Astrocyte (in vitro differentiated cells and primary cell): ENCODE measurements around the gene CDRT4. TPM values are rescaled to one million over a fixed set of nuclear protein-coding genes. Genes with fewer than 3 reads are reported as not detected.

ENCODE experiments used
- DNase-seq: peaks from one replicate; pipeline ENCODE4 v3.0.0-alpha.2; 2010; ENCODE audit warnings: low read depth
- FAIRE-seq: peaks from 2 replicates; lab custom pipeline; 2011; peaks lifted over from hg19 to GRCh38; lab: Jason Lieb, UNC
- H2AFZ ChIP-seq: 2 replicates; pipeline ENCODE4 v1.6.0; 2012; ENCODE audit warnings: low read depth, low read length, inconsistent platforms
- H3K27ac ChIP-seq: 2 replicates; pipeline ENCODE4 v1.5.1; 2011; ENCODE audit warnings: low read depth, low read length, inconsistent platforms
- H3K27me3 ChIP-seq: 2 replicates; pipeline ENCODE4 v1.6.0; 2011; ENCODE audit warnings: low read length, inconsistent platforms; ENCODE audit not compliant: insufficient read depth
- H3K36me3 ChIP-seq: 2 replicates; pipeline ENCODE4 v1.5.1; 2011; ENCODE audit warnings: low read length, inconsistent platforms; ENCODE audit not compliant: insufficient read depth
- H3K4me1 ChIP-seq: 2 replicates; pipeline ENCODE4 v1.5.1; 2011; ENCODE audit warnings: low read length, inconsistent platforms; ENCODE audit not compliant: insufficient read depth
- H3K4me2 ChIP-seq: 2 replicates; pipeline ENCODE4 v1.6.0; 2012; ENCODE audit warnings: low read length, inconsistent platforms
- H3K4me3 ChIP-seq: 2 replicates; pipeline ENCODE4 v1.5.1; 2011; ENCODE audit warnings: low read depth, mild to moderate bottlenecking, low read length, inconsistent platforms; ENCODE audit not compliant: insufficient read depth
- H3K79me2 ChIP-seq: 2 replicates; pipeline ENCODE4 v1.6.0; 2012; ENCODE audit warnings: mild to moderate bottlenecking, low read length, inconsistent platforms; ENCODE audit not compliant: insufficient read depth
- H3K9ac ChIP-seq: 2 replicates; pipeline ENCODE4 v1.6.0; 2012; ENCODE audit warnings: mild to moderate bottlenecking, low read length, inconsistent platforms
- H3K9me3 ChIP-seq: 2 replicates; pipeline ENCODE4 v1.5.1; 2012; ENCODE audit warnings: low read depth, mild to moderate bottlenecking, low read length, inconsistent platforms; ENCODE audit not compliant: insufficient read depth
- H4K20me1 ChIP-seq: 2 replicates; pipeline ENCODE4 v1.6.0; 2012; ENCODE audit warnings: low read length, inconsistent platforms; ENCODE audit not compliant: insufficient read depth
- H3K27ac Mint-ChIP-seq: one replicate; pipeline ENCODE4 v1.8.0; 2021; ENCODE audit warnings: mild to moderate bottlenecking, mixed read lengths; ENCODE audit not compliant: unreplicated experiment
- H3K27me3 Mint-ChIP-seq: one replicate; pipeline ENCODE4 v1.8.0; 2021; ENCODE audit warnings: low read depth, mixed read lengths; ENCODE audit not compliant: unreplicated experiment
- H3K36me3 Mint-ChIP-seq: one replicate; pipeline ENCODE4 v1.8.0; 2021; ENCODE audit warnings: low read depth, mixed read lengths; ENCODE audit not compliant: unreplicated experiment
- H3K4me1 Mint-ChIP-seq: one replicate; pipeline ENCODE4 v1.8.0; 2021; ENCODE audit warnings: low read depth, mixed read lengths; ENCODE audit not compliant: unreplicated experiment
- H3K4me3 Mint-ChIP-seq: one replicate; pipeline ENCODE4 v1.8.0; 2021; ENCODE audit warnings: mild to moderate bottlenecking, moderate library complexity, mixed read lengths; ENCODE audit not compliant: unreplicated experiment
- H3K9me3 Mint-ChIP-seq: one replicate; pipeline ENCODE4 v1.8.0; 2021; ENCODE audit warnings: mild to moderate bottlenecking, mixed read lengths; ENCODE audit not compliant: unreplicated experiment
- EZH2 ChIP-seq: IDR thresholded peaks from 2 replicates; pipeline ENCODE4 v1.6.1; 2012; ENCODE audit warnings: mild to moderate bottlenecking, low read length, inconsistent platforms; ENCODE audit not compliant: insufficient read depth
- total RNA-seq: library from RNA; stranded (reverse); gene quantifications from 2 replicates; pipeline ENCODE4 v1.2.1, GENCODE V29; 2021
- TF ChIP-seq, protein P1 (sequence below): IDR thresholded peaks from 2 replicates; pipeline ENCODE4 v1.5.1; 2011; ENCODE audit warnings: low read depth, mild to moderate bottlenecking, inconsistent platforms, low read length, moderate library complexity; ENCODE audit not compliant: insufficient read depth

Gene CDRT4
- total RNA-seq, 1 donor from 2014 or later, result 8.8 TPM

DNA sequence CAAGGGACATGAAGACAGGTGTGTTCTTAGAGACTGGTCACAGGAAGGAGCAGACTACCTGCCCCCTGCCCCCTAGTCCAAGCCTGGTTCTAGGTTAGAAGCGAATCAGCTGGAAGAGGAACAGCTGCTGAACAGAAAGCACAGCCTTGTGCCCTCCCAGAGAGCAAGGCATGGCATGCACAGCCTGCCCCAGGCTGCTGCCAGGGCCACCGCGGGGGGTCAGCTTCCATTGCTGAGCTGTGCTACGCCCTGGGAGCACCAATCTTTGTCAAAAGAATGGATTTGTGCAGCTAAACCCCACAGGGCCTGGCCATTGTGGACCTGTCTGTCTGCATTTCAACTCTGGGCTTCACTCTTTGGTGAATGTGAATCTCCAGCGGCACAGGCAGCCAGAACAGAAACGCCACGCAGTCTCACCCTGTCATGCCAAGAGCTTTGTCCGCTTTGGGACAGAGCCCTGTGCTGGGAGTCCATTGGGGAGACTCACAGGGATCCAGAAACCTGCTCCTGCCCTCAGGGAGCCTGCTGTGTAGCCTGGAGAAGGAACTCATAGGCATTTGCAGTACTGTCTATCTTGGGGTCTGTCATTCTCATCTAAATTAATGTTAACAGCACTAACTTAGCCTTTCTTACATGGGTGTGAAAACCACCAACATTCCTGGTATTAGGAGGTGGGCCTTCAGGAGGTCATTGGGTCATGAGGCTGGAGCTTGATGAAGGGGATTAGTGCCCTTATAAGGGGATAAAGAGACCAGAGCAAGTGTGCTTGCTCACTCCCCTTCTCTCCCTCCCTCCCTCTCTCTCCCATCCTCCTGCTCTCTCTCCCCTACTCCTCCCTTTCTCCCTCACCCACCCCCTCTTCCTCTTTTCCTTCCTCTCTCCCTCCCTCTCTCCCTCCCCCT is 25.6 kb upstream of the CDRT4 start:
- Mint-ChIP-seq H3K4me3 (no peak overlapping the region), H3K4me1 (peaks cover 17% of the 10 kb centered on the region), H3K9me3 (no peaks in the 10 kb centered on the region), H3K36me3 (peaks cover 21% of the 10 kb centered on the region), H3K27me3 (no peaks in the 10 kb centered on the region), H3K27ac (no peak overlapping the region)
- H3K4me1 ChIP-seq, result peaks cover 14% of the 10 kb centered on the region
- H3K27ac ChIP-seq, result no peak overlapping the region
- H3K4me3 ChIP-seq, result no peak overlapping the region
- H2AFZ ChIP-seq, result no peak overlapping the region
- no peaks in the 10 kb centered on the region for H3K9me3 ChIP-seq
- FAIRE-seq (no peak), DNase-seq (no peak)
- TF ChIP-seq EZH2, result no peak
- TF ChIP-seq, protein P1, sequence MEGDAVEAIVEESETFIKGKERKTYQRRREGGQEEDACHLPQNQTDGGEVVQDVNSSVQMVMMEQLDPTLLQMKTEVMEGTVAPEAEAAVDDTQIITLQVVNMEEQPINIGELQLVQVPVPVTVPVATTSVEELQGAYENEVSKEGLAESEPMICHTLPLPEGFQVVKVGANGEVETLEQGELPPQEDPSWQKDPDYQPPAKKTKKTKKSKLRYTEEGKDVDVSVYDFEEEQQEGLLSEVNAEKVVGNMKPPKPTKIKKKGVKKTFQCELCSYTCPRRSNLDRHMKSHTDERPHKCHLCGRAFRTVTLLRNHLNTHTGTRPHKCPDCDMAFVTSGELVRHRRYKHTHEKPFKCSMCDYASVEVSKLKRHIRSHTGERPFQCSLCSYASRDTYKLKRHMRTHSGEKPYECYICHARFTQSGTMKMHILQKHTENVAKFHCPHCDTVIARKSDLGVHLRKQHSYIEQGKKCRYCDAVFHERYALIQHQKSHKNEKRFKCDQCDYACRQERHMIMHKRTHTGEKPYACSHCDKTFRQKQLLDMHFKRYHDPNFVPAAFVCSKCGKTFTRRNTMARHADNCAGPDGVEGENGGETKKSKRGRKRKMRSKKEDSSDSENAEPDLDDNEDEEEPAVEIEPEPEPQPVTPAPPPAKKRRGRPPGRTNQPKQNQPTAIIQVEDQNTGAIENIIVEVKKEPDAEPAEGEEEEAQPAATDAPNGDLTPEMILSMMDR, result no peak
- no peaks in the 10 kb centered on the region for H3K79me2 ChIP-seq
- H3K9ac ChIP-seq, result no peak overlapping the region
- no peaks in the 10 kb centered on the region for H3K27me3 ChIP-seq
- H3K36me3 ChIP-seq, result peaks cover 9% of the 10 kb centered on the region
- no peaks in the 10 kb centered on the region for H4K20me1 ChIP-seq
- H3K4me2 ChIP-seq, result no peak overlapping the region

DNA sequence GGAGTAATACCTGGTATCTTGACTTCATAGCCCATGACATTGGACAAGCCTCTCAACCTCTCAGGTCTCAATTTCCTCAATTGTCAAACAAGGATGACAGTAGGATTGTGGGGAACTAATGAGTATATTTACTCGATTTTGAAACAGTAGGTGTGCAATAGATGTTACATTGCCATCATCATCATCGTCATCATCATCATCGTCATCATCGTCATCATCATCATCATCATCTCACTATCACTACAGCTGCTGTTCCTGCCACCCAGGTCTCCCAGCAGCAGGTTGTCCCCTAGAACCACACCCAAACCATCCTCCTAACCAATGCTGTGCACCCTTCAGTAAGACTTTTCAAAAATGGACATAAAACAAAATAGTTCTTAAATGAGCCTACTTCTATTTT is 24.8 kb upstream of the CDRT4 start:
- no peaks in the 10 kb centered on the region for H3K79me2 ChIP-seq
- Mint-ChIP-seq H3K9me3 (no peaks in the 10 kb centered on the region), H3K4me1 (peaks cover 17% of the 10 kb centered on the region), H3K27me3 (no peaks in the 10 kb centered on the region), H3K27ac (peak overlapping the region; percentile 53), H3K4me3 (no peak overlapping the region), H3K36me3 (peaks cover 23% of the 10 kb centered on the region)
- TF ChIP-seq EZH2, result no peak
- TF ChIP-seq, protein P1, result no peak
- H3K27ac ChIP-seq, result no peak overlapping the region
- H3K4me3 ChIP-seq, result no peak overlapping the region
- no peaks in the 10 kb centered on the region for H4K20me1 ChIP-seq
- H3K9ac ChIP-seq, result no peak overlapping the region
- FAIRE-seq, result peak; percentile 13
- peaks cover 9% of the 10 kb centered on the region for H3K36me3 ChIP-seq
- no peak overlapping the region for H2AFZ ChIP-seq
- H3K4me2 ChIP-seq, result no peak overlapping the region
- H3K4me1 ChIP-seq, result peaks cover 14% of the 10 kb centered on the region
- H3K27me3 ChIP-seq, result no peaks in the 10 kb centered on the region
- DNase-seq, result no peak
- no peaks in the 10 kb centered on the region for H3K9me3 ChIP-seq
